HEK293 (cell line): ENCODE measurements around the gene HLA-DMB.

Experiments
- EGR2 ChIP-seq: fragments of 450-650 bp; formaldehyde crosslinking; IDR thresholded peaks from 2 replicates; pipeline ENCODE4 v1.5.1; 2016; ENCODE audit warnings: low read depth, missing biosample characterization, missing genetic modification characterization
- GLIS2 ChIP-seq: fragments of 450-650 bp; formaldehyde crosslinking; IDR thresholded peaks from 2 replicates; pipeline ENCODE4 v1.5.1; 2016; ENCODE audit warnings: missing biosample characterization, missing genetic modification characterization
- HOXC10 ChIP-seq: sonication (generic); formaldehyde crosslinking; IDR thresholded peaks from 2 replicates; pipeline ENCODE4 v1.8.1; 2023; ENCODE audit warnings: mild to moderate bottlenecking, missing genetic modification reagents
- HOXD13 ChIP-seq: sonication (generic); formaldehyde crosslinking; IDR thresholded peaks from 2 replicates; pipeline ENCODE4 v1.8.0; 2022; ENCODE audit warnings: missing genetic modification reagents, borderline replicate concordance
- KLF16 ChIP-seq: fragments of 450-650 bp; formaldehyde crosslinking; IDR thresholded peaks from 2 replicates; pipeline ENCODE4 v1.5.1; 2017; ENCODE audit warnings: missing biosample characterization, missing genetic modification characterization
- PATZ1 ChIP-seq: fragments of 450-650 bp; formaldehyde crosslinking; IDR thresholded peaks from 2 replicates; pipeline ENCODE4 v1.5.1; 2016; ENCODE audit warnings: missing biosample characterization, missing genetic modification characterization
- TCF7L2 ChIP-seq: IDR thresholded peaks from 2 replicates; pipeline ENCODE4 v1.6.1; 2011; ENCODE audit warnings: low read depth, mild to moderate bottlenecking, inconsistent platforms, low read length, moderate library complexity, borderline replicate concordance
- ZBTB17 ChIP-seq: fragments of 450-650 bp; formaldehyde crosslinking; IDR thresholded peaks from 2 replicates; pipeline ENCODE4 v1.5.1; 2016; ENCODE audit warnings: missing biosample characterization, missing genetic modification characterization
- ZBTB48 ChIP-seq: fragments of 450-650 bp; formaldehyde crosslinking; IDR thresholded peaks from 2 replicates; pipeline ENCODE4 v1.5.1; 2016; ENCODE audit warnings: missing biosample characterization, missing genetic modification characterization
- ZBTB49 ChIP-seq: fragments of 450-650 bp; formaldehyde crosslinking; IDR thresholded peaks from 2 replicates; pipeline ENCODE4 v1.5.1; 2016; ENCODE audit warnings: missing biosample characterization, missing genetic modification characterization, low read depth
- ZFHX2 ChIP-seq: fragments of 450-650 bp; formaldehyde crosslinking; conservative IDR thresholded peaks from 2 replicates; pipeline ENCODE4 v1.5.1; 2016; ENCODE audit warnings: missing biosample characterization, missing genetic modification characterization
- ZFP69B ChIP-seq: fragments of 450-650 bp; formaldehyde crosslinking; IDR thresholded peaks from 2 replicates; pipeline ENCODE4 v1.5.1; 2016; ENCODE audit warnings: missing biosample characterization, missing genetic modification characterization
- ZIC2 ChIP-seq: fragments of 450-650 bp; formaldehyde crosslinking; IDR thresholded peaks from 2 replicates; pipeline ENCODE4 v1.5.1; 2016; ENCODE audit warnings: missing biosample characterization, missing genetic modification characterization
- ZNF114 ChIP-seq: fragments of 450-650 bp; formaldehyde crosslinking; IDR thresholded peaks from 2 replicates; pipeline ENCODE4 v1.5.0; 2017; ENCODE audit warnings: missing biosample characterization, missing genetic modification characterization
- ZNF223 ChIP-seq: fragments of 450-650 bp; formaldehyde crosslinking; IDR thresholded peaks from 2 replicates; pipeline ENCODE4 v1.5.1; 2016; ENCODE audit warnings: missing biosample characterization, missing genetic modification characterization
- ZNF398 ChIP-seq: fragments of 450-650 bp; formaldehyde crosslinking; IDR thresholded peaks from 2 replicates; pipeline ENCODE4 v1.5.1; 2017; ENCODE audit warnings: missing biosample characterization, missing genetic modification characterization
- ZNF544 ChIP-seq: fragments of 450-650 bp; formaldehyde crosslinking; IDR thresholded peaks from 2 replicates; pipeline ENCODE4 v1.5.0; 2017; ENCODE audit warnings: missing biosample characterization, missing genetic modification characterization
- ZNF580 ChIP-seq: fragments of 450-650 bp; formaldehyde crosslinking; IDR thresholded peaks from 2 replicates; pipeline ENCODE4 v1.5.1; 2016; ENCODE audit warnings: missing biosample characterization, missing genetic modification characterization
- ZNF596 ChIP-seq: fragments of 450-650 bp; IDR thresholded peaks from 2 replicates; pipeline ENCODE4 v1.5.0; 2018; ENCODE audit warnings: missing biosample characterization, mild to moderate bottlenecking, missing genetic modification characterization, moderate library complexity
- ZNF704 ChIP-seq: fragments of 450-650 bp; formaldehyde crosslinking; IDR thresholded peaks from 2 replicates; pipeline ENCODE4 v1.5.1; 2016; ENCODE audit warnings: missing biosample characterization, missing genetic modification characterization
- ZNF76 ChIP-seq: fragments of 450-650 bp; formaldehyde crosslinking; IDR thresholded peaks from 2 replicates; pipeline ENCODE4; 2016; ENCODE audit warnings: low read depth, missing biosample characterization, missing genetic modification characterization, borderline replicate concordance
- ZNF830 ChIP-seq: fragments of 450-650 bp; IDR thresholded peaks from 2 replicates; pipeline ENCODE4 v1.5.0; 2018; ENCODE audit warnings: missing biosample characterization, missing genetic modification characterization, low read depth, mild to moderate bottlenecking, moderate library complexity
- ZSCAN16 ChIP-seq: fragments of 450-650 bp; formaldehyde crosslinking; IDR thresholded peaks from 2 replicates; pipeline ENCODE4 v1.5.1; 2016; ENCODE audit warnings: missing biosample characterization, missing genetic modification characterization
- ZSCAN23 ChIP-seq: fragments of 450-650 bp; formaldehyde crosslinking; IDR thresholded peaks from 2 replicates; pipeline ENCODE4 v1.5.1; 2016; ENCODE audit warnings: missing biosample characterization, missing genetic modification characterization
- ZXDB ChIP-seq: fragments of 450-650 bp; formaldehyde crosslinking; IDR thresholded peaks from 2 replicates; pipeline ENCODE4 v1.5.1; 2016; ENCODE audit warnings: missing biosample characterization, missing genetic modification characterization
- TF ChIP-seq, protein P1 (sequence below): fragments of 450-650 bp; formaldehyde crosslinking; IDR thresholded peaks from 2 replicates; pipeline ENCODE4 v1.5.1; 2016; ENCODE audit warnings: missing biosample characterization, missing genetic modification characterization
- TF ChIP-seq, protein P2 (sequence below): fragments of 450-650 bp; formaldehyde crosslinking; IDR thresholded peaks from 2 replicates; pipeline ENCODE4 v1.5.1; 2016; ENCODE audit warnings: missing biosample characterization, missing genetic modification characterization

HLA-DMB gene

GRCh38 chr6:32894085-32895005 lies 46.5 kb downstream of the HLA-DMB start (continued):
- no peak for TF ChIP-seq HOXD13
- TF ChIP-seq ZXDB (tag by site-specific recombination) = peak; percentile 90
- peak; percentile 99 for TF ChIP-seq GLIS2 (tag by site-specific recombination)
- no peak for TF ChIP-seq ZSCAN16 (tag by site-specific recombination)
- no peak for TF ChIP-seq ZNF223
- no peak for TF ChIP-seq ZNF704 (tag by site-specific recombination)
- TF ChIP-seq EGR2 (tag by site-specific recombination) = 0 out of 2 replicates have a peak, but pooled peaks have one; percentile 46
- no peak for TF ChIP-seq ZNF544 (tag by site-specific recombination)
- TF ChIP-seq PATZ1 = peak; percentile 86
- no peak for TF ChIP-seq ZNF830 (tag by site-specific recombination)
- TF ChIP-seq HOXC10 = 0 out of 2 replicates have a peak, but pooled peaks have one; percentile 50
- TF ChIP-seq, protein P1, sequence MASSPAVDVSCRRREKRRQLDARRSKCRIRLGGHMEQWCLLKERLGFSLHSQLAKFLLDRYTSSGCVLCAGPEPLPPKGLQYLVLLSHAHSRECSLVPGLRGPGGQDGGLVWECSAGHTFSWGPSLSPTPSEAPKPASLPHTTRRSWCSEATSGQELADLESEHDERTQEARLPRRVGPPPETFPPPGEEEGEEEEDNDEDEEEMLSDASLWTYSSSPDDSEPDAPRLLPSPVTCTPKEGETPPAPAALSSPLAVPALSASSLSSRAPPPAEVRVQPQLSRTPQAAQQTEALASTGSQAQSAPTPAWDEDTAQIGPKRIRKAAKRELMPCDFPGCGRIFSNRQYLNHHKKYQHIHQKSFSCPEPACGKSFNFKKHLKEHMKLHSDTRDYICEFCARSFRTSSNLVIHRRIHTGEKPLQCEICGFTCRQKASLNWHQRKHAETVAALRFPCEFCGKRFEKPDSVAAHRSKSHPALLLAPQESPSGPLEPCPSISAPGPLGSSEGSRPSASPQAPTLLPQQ (tag by site-specific recombination) = 0 out of 2 replicates have a peak, but pooled peaks have one; percentile 61
- TF ChIP-seq ZIC2 (tag by site-specific recombination) = peak; percentile 81
- TF ChIP-seq ZBTB17 (tag by site-specific recombination) = peak; percentile 94
- TF ChIP-seq ZNF76 = peak; percentile 64; the same call in 1 of the 2 replicates
- peak; percentile 60 for TF ChIP-seq ZFHX2 (tag by site-specific recombination)
- TF ChIP-seq ZBTB49 = no peak
- peak; percentile 61; the same call in 1 of the 2 replicates for TF ChIP-seq ZNF596
- TF ChIP-seq, protein P2, sequence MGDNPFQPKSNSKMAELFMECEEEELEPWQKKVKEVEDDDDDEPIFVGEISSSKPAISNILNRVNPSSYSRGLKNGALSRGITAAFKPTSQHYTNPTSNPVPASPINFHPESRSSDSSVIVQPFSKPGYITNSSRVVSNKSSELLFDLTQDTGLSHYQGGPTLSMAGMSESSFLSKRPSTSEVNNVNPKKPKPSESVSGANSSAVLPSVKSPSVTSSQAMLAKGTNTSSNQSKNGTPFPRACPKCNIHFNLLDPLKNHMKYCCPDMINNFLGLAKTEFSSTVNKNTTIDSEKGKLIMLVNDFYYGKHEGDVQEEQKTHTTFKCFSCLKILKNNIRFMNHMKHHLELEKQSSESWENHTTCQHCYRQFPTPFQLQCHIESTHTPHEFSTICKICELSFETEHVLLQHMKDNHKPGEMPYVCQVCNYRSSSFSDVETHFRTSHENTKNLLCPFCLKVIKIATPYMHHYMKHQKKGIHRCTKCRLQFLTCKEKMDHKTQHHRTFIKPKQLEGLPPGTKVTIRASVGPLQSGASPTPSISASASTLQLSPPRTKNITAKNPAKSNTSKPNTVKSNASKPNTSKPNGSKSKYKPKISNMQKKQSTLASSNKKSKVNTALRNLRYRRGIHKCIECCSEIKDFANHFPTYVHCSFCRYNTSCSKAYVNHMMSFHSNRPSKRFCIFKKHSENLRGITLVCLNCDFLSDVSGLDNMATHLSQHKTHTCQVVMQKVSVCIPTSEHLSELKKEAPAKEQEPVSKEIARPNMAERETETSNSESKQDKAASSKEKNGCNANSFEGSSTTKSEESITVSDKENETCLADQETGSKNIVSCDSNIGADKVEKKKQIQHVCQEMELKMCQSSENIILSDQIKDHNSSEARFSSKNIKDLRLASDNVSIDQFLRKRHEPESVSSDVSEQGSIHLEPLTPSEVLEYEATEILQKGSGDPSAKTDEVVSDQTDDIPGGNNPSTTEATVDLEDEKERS = no peak
- peak; percentile 94 for TF ChIP-seq ZNF580 (tag by site-specific recombination)
- TF ChIP-seq ZNF398 (tag by site-specific recombination) = peak; percentile 99
- TF ChIP-seq TCF7L2 = no peak
- TF ChIP-seq ZSCAN23 (tag by site-specific recombination) = peak; percentile 21; the same call in 1 of the 2 replicates
- peak; percentile 97 for TF ChIP-seq ZBTB48 (tag by site-specific recombination)
- TF ChIP-seq KLF16 (tag by site-specific recombination) = no peak
- no peak for TF ChIP-seq ZNF114
- peak; percentile 33; the same call in 1 of the 2 replicates for TF ChIP-seq ZFP69B
